NB4 (cell line): ENCODE results near the gene SIL1.

Experiments used
- DNase-seq: peaks from one replicate; pipeline ENCODE4 v3.0.0; 2010; ENCODE audit warnings: low read depth
- H3K4me3 ChIP-seq: one replicate; pipeline ENCODE4 v1.5.1; 2011; ENCODE audit warnings: mild to moderate bottlenecking, low read depth, low read length, moderate library complexity
- CTCF ChIP-seq: IDR thresholded peaks from one replicate; pipeline ENCODE4 v1.5.1; 2012; ENCODE audit warnings: low read depth, low read length
- MAX ChIP-seq: IDR thresholded peaks from 2 replicates; pipeline ENCODE4 v1.6.1; 2011; ENCODE audit warnings: low read depth, low read length
- MYC ChIP-seq: IDR thresholded peaks from 2 replicates; pipeline ENCODE4 v1.6.1; 2011; ENCODE audit warnings: low read depth, low read length
- POLR2A ChIP-seq: IDR thresholded peaks from 2 replicates; pipeline ENCODE4 v1.6.1; 2011; ENCODE audit warnings: mild to moderate bottlenecking; ENCODE audit not compliant: insufficient read length; ENCODE audit errors: extremely low read depth

The SIL1 gene

GRCh38 chr5:139130214-139130613 lies 68.0 kb downstream of the SIL1 start:
- no peak for DNase-seq
- no peak overlapping the region for H3K4me3 ChIP-seq
- TF ChIP-seq MYC: no peak
- no peak for TF ChIP-seq CTCF
- TF ChIP-seq POLR2A: no peak
- no peak for TF ChIP-seq MAX

DNA sequence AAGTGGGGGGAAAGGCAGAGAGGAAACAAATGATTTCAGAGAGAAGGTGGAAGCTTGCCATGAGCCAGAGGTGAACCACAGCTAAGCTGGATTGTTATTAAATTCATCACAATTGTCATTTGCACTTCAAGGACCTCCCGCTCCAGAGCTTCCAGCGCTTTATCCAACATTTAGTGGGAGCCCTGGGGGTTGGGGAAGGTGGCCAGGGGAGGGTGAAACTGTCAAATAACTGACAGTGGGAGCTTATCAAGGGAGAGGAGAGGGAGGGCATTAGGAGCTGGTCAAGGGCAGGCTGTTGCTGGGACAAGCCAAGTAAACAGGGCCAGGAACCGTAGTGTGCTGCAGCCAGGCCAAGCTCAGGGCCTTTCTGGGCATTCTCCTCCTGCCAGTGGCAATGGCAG lies 71.5 kb downstream of the SIL1 start:
- no peak for TF ChIP-seq CTCF
- TF ChIP-seq MAX: no peak
- TF ChIP-seq POLR2A: no peak
- TF ChIP-seq MYC: no peak
- H3K4me3 ChIP-seq: no peak overlapping the region
- no peak for DNase-seq

DNA sequence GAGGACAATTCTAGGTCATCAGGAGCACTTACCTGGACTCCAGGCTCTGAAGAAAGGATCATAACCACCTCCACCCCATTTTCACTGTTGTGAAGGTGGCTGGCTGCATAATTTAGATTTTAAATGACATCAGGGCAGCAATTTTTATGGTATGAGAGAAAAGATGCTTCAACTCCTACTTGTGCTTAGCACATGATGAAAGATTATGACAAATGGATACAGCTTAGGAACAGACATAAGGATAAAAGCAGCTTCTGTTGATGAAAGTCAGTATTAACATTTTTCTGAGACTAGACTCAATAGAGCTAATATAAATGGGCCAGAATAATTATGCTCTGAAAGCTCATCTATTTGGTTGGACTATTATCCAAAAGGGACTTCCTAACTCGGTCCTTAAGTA lies 72.2 kb downstream of the SIL1 start:
- no peak for DNase-seq
- H3K4me3 ChIP-seq: no peak overlapping the region
- TF ChIP-seq POLR2A (no peak), CTCF (no peak), MAX (no peak), MYC (no peak)

DNA sequence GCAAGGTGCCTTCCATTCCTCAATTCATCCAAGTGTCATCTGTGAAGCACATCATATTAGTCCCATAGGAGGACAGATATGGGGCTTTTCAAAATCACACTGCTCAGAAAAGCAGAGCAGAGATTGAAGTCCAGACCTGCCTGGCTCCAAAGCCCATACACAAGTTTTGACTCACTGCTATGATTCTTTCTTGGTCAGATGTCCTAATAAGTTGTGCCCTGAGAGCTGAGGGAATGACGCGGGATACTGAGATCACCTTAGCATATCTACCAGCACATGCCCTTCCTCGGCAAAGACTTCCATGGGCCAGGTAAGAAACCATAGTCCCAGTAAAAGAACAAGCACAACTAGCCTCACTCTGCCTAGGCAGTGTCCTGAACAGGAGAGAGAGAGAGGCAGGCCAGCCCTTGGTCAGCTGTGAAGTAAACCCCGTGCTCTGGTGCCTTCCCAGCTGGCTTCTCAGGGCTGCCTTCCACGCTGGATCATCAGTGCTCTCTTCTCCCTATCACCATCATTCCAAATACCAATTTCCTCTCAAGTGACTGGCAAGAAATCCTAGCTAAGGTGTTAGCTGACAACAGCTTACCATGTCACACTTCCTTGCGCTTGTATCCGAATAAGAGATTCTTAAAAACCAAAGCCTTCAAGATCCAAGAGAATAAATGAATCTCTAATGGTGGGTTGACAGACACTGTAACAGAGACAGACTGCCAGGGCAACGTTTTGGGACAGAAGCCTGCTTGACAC lies 73.2 kb downstream of the SIL1 start:
- DNase-seq: no peak
- TF ChIP-seq MAX (no peak), POLR2A (no peak), CTCF (no peak), MYC (no peak)

GRCh38 chr5:139121120-139121519 lies 77.0 kb downstream of the SIL1 start:
- H3K4me3 ChIP-seq: no peak overlapping the region
- TF ChIP-seq MYC: no peak
- TF ChIP-seq MAX: no peak
- TF ChIP-seq POLR2A: no peak
- no peak for TF ChIP-seq CTCF
- DNase-seq: no peak

More for the DNA sequence above, 73.2 kb downstream of the SIL1 start:
- H3K4me3 ChIP-seq: no peak overlapping the region
